GM18499 (cell line): ENCODE results near the gene XPR1.

Experiments
- ATAC-seq: cut with Tn5 transposase; IDR thresholded peaks from one replicate; pipeline ENCODE4 v1.9.1; 2021; ENCODE audit warnings: moderate number of reproducible peaks; ENCODE audit not compliant: insufficient read depth, unreplicated experiment

XPR1 gene

GRCh38 chr1:180614730-180615129 is 17.1 kb upstream of the XPR1 start:
- no peak for ATAC-seq

DNA sequence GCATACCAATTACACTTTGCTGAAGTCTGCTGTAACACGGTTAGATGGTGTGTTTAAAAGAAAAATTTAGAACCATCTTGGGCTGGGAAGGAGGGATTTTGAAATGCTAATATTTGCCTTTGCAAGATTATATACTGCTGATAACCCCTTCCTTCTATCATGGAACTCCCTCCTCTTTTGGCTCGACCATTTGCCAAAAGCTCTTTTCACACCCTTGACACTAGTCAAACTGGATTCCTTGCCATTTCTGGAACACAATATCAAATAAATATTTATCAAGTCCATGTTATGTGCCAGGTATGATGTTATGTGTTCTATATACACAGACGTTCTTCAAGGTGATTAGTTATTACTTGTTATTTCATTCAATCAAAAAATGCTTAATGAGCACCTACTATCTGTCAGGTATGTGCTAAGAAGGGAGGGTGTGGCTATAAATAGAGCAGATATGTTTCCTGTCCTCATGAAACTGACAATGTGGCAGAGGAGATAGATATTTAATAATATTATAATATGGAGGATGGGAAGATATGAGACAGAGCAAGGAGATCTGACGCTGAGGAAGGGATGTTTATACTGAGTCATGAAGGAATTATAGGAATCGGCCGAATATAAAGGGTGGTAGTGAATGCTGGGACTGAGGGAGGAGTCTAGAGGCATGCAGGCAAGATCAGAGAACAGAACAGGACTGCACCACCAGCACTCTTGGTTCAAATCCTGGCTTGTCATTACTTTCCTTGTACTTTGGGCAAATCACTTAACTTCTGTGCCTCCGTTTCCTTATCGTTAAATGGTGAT is 16.1 kb upstream of the XPR1 start:
- no peak for ATAC-seq

- no peak for ATAC-seq
These were observed 15.4 kb upstream of the XPR1 start for GRCh38 chr1:180616439-180616838.

DNA sequence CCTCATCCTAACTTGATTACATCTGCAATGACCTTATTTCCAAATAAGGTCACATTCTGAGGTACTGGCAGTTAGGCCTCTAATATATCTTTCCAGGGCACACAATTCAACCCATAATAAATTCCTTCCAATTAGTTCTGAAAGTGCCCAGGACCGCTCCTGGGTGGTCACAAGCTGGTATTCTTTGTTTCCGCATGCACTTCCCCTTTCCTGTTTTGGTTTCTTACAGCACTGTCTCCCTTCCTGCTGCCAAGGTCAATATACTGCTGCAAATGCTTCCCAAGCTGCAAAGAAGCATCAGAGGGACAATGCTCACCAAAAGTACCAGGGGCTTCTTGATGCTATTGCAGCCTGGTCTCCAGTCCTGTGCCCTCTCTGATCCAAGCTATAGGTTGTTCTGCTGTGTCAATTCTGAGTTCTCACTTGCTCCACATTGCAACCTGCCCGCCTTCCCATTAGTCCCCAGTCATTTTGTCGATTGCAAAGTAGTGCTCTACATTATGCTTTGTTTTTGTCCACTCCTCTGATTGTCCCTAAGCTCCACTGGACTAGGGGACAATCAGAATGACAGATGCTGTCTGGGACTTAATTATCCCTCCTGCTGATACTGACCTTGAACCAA is 13.9 kb upstream of the XPR1 start:
- ATAC-seq: no peak

- no peak for ATAC-seq
These were observed 11.2 kb upstream of the XPR1 start for GRCh38 chr1:180620581-180620980.

- no peak for ATAC-seq
These were observed 8.9 kb upstream of the XPR1 start for GRCh38 chr1:180622658-180623508.

GRCh38 chr1:180623579-180624347 is 8.1 kb upstream of the XPR1 start:
- no peak for ATAC-seq

- ATAC-seq: no peak
These were observed 5.1 kb upstream of the XPR1 start for GRCh38 chr1:180626711-180627110.

DNA sequence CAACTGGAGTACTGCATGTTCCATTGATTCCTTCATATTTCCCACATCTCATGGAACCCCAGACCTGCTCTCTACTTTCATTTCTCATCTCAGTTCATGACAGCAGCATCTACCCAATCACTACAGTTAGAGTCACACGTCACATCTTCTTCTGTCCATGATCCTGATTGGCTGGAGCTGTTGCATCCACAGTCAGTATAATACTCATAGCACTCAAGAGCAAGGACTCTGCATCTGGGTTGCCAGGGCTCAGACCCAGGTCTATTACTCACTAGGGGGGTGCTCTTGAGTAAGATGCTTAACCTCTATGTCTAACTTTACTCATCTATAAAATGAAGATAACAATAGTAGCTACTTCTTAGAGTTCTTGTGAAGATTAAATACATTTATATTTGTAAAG is 4.4 kb upstream of the XPR1 start:
- no peak for ATAC-seq

DNA sequence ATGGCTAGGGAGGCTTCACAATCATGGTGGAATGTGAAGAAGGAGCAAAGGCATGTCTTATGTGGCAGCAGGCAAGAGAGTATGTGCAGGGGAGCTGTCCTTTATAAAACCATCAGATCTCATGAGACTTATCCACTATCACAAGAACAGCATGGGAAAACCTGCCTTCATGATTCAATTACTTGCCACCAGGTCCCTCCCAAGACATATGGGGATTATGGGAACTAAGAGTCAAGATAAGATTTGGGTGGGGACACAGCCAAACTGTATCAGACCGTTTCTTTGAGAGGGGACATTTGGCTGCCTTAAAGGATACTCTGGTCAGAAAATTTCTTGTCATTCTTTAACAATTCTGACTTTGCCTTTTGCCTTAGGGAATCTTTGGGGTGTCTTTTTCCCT is 3.2 kb upstream of the XPR1 start:
- ATAC-seq: no peak

- no peak for ATAC-seq
These were observed 1.2 kb upstream of the XPR1 start for GRCh38 chr1:180630408-180631193.

GRCh38 chr1:180631194-180631765 is 542 bp upstream of the XPR1 start:
- no peak for ATAC-seq

DNA sequence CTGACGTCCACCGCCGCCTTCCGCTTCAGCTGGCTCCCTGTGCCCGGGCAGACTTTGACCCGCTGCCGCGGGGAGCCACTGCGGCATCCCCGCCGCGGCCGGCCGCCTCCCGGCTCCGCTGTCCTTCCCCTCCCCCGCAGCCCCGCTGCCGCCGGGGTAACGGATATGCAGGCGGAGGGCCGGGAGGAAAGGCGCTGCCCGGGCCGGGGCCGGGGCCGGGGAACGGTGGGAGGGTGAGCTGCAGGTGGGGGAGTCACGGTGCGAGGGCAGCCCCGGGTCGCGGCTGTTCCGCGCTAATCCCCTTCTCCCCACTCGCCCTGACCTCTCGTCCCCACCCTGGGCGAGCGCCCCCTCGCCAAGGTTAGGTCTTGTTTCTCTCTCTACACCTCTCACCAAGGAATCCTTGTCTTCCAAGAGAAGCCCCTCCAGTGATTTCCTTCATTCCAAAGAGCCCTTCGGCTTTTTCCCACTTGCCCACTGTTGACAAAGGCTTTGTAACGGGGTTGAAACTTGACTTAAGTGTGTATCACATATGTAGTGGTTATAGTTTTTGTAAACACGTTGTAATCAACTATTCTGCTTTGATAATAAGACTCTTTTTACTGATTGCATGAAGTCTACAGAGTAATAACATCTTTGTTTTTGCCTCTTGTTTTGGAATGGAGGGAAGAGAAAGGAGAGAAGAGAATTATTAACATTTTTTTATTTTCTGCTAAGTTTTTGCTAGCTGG is 669 bp downstream of the XPR1 start:
- ATAC-seq: peak; percentile 16

- no peak for ATAC-seq
These were observed 1.5 kb downstream of the XPR1 start for GRCh38 chr1:180633057-180634056.

DNA sequence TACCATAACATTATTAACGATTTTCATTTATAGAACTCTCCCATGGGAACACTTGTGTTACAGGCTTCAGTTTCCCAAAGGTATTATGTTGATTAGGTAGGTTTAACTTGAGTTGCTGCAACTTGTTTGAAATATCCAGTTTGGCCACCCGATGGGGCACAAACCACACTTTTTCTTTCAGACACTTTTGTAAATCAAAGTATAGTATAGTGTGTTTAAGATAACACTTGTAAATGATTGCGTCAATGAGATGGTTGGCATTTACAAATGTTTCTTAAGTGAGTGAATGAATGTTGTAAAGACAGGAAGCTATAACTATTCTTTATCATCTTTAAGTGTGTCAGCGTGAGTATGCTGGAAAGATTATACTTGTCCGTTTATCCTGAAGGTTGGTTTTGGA is 4.3 kb downstream of the XPR1 start:
- ATAC-seq: no peak

DNA sequence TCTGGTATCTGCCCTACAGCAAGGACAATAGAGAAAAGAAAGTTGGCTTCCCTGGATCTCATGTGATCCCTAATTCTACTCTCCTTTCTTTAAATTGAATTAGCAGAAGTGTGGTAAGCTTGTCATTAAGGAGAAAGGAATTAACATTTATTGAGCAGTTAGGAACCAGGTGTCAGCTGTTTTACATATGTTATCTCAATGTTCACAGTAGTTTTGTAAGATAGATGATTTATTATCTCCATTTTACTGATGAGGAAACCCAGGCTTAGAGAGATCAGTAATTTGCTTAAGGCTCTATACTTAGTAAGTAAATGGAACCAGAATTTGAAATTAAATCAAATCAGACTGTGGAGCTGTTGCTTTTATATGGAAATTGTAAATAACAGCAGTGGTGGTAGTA is 8.0 kb downstream of the XPR1 start:
- no peak for ATAC-seq

DNA sequence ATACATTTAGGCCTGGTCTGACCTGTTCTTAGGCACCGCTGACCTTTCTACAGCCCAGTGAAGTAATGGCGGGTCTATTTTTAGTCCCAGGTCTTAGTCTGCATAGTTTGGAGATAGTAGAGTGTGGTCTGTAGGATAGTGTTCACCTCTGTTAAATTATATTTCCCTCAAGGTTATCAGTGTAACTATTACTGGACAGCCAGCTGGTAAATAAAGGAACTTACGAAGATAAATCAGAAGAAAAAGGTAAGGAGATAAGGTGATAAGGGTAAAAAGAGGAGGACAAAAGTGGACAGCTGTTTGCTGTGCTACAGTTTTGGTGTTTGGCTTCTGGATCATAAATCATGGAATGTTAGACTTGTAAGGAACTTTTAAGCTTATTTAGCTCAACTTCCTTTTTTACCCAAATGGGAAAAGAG is 8.7 kb downstream of the XPR1 start:
- ATAC-seq: no peak
